HG03196 (cell line): ENCODE results near the gene SLC6A19.

ENCODE experiments used
- ATAC-seq: cut with Tn5 transposase; IDR thresholded peaks from one replicate; pipeline ENCODE4 v1.9.1; 2021; ENCODE audit not compliant: unreplicated experiment

The SLC6A19 gene

GRCh38 chr5:1193591-1193985 lies 7.8 kb upstream of the SLC6A19 start:
- no peak for ATAC-seq

GRCh38 chr5:1194378-1194777 lies 7.0 kb upstream of the SLC6A19 start:
- no peak for ATAC-seq

DNA sequence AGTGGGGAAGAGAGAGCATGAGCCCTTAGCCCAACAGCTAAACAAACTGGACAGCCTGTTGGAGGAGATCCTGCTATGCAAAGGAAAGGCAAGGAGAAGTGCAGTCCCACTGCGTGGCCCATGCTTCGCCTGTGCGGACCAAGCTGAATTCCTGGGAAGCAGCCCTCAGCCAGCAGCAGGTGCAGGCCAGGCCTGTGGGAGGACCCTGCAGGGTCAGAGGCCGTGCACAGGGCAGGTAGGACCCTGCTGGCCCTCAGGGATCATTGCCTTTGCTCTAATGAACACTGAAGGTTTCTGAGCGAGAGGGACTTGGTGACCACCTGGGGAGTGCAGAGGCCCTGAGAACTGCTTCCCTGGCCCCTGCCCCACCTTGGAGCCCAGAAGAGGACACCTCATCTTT lies 6.0 kb upstream of the SLC6A19 start:
- ATAC-seq = no peak

GRCh38 chr5:1195916-1196315 lies 5.5 kb upstream of the SLC6A19 start:
- no peak for ATAC-seq

GRCh38 chr5:1196562-1196961 lies 4.8 kb upstream of the SLC6A19 start:
- ATAC-seq = no peak

- no peak for ATAC-seq
These were observed 3.3 kb upstream of the SLC6A19 start for GRCh38 chr5:1197876-1198666.

GRCh38 chr5:1199340-1199648 lies 2.1 kb upstream of the SLC6A19 start:
- no peak for ATAC-seq

- no peak for ATAC-seq
These were observed 1.5 kb upstream of the SLC6A19 start for GRCh38 chr5:1199649-1200494.

DNA sequence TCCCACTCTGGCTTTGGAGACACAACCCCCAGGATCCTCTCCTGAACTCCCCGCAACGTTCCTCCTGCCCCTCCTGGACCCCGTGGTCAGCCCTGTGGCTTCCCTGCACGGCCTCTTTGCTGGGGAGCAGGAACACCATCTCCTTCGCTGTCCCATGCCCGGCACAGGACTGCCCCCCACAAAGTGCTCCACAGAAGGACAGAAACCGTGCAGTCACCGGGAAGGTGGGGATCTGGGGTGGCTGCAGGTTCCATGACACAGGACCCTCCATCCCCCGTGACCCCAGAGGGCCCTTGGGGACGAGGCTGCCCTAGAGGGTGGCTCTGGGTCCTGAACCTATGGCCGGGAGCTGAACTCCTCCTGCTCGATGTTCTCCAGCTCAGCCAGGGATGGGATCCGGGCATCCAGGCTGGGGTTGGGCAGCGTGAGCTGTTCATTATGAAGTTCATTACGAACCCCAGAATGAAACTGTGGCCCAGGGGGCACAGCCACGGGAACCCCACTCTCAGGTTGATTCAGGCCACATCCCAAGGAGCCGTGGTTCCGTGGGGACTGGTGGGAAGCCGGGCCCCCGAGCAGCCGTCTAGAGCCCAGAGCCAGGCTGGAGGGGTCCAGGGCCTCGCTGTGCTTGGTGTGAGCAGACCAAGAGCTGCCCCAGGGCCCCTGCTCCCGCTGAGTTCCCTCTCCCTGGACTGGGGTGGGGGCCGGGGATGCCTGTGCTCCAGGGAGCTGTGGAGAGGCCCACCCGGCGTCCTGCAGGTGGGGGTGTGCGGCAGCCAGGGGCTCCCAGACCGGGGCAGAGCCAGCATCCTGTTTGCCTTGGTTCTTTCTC lies 684 bp upstream of the SLC6A19 start:
- no peak for ATAC-seq

- no peak for ATAC-seq
These were observed 817 bp downstream of the SLC6A19 start for GRCh38 chr5:1202026-1202797.

DNA sequence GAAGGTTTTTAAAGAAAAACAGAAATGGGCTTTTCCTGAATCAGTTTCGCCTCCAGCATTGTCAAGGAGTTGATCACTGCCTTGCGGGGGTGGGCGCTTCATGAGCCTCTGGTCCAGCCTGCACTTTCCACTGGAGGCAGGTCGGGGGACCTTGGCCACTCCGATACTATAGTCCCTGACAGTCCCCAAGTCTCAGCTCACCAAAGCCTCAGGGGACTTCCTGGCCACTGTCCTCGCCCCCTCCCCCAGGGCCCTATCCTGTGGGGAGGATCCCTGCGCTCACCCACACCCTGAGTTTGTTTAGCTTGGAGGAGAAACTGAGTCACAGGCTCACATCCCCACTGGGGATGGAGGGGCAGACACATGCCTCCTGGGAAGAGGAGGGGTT lies 1.4 kb downstream of the SLC6A19 start:
- no peak for ATAC-seq

GRCh38 chr5:1203311-1203967 lies 2.0 kb downstream of the SLC6A19 start:
- no peak for ATAC-seq

GRCh38 chr5:1203968-1204692 lies 2.7 kb downstream of the SLC6A19 start:
- no peak for ATAC-seq

GRCh38 chr5:1204693-1205242 lies 3.4 kb downstream of the SLC6A19 start:
- no peak for ATAC-seq

DNA sequence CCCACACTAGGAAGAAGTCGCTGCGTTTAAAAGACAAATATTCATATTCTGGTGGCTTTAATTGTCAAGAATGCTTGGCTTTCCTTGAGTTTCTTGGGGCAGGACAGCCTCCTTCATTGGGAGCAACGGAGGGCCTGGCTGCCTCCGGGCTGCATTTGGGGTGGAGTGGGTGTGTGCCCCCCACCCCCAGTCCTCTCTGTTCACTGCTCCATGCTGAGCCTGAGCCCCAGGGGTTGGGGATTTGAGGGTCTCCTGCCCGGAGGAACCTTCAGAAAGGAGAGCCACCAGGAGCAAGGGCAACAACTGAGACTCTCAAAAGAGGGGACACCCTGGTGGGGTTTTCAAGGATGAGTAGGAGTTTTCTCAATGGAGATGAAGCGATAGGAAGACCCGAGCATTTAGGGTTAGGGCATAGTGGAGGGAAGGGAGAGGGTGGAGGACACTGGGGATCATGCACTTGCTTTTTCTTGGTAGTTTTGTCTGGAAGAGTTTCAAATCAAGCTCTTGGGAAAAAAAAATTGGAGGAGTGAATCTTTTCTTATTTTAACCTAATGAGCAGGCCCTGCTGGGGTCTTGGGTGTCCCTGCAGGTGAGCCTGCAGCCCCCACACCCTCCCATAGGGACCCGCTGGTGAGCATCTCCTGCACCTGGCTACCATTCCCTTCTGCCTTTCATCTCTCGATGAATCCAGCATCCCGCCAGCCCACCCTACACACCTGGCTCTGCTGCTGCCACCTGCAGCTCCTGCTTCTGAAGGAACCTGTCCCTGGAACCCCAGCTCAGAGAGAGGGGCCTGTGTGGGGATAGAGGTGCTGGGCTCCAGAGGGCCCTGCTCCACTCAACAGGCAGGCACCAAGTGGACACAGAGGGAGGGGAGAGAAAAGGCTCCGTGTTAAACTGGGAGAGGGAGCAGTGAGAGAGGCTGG lies 4.1 kb downstream of the SLC6A19 start:
- no peak for ATAC-seq

- ATAC-seq = no peak
These were observed 5.4 kb downstream of the SLC6A19 start for GRCh38 chr5:1206521-1207412.

GRCh38 chr5:1207555-1207954 lies 6.2 kb downstream of the SLC6A19 start:
- no peak for ATAC-seq
